ENCODE results near the gene DNAJC18.

DNAJC18 gene

GRCh38 chr5:139368613-139369012 is 70.7 kb downstream of the DNAJC18 start:
- no peak for DNase-seq (ENCODE audit: low spot score)

- no peak for DNase-seq (ENCODE audit: low spot score)
Measured at GRCh38 chr5:139364466-139364865, 74.9 kb downstream of the DNAJC18 start.

DNA sequence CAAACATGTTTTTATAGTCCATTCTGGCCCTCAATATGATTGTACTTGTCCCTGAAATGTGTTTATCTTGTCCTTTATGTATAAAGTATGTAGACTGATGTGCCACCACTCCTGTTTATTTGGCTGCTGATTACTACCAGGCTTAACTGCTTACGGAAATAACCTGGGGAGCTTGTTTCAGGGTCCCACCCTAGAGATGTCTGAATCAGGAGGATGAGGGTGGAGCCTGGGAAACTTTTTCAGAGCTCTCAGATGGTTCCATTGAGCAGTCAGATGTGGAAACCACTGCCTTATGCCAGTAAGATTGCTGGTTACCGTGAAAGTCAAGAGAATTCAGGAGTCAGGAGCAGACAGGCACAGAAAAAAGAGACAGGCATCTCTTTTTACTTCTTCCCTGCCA is 75.4 kb downstream of the DNAJC18 start:
- no peak for DNase-seq (ENCODE audit: low spot score)

DNA sequence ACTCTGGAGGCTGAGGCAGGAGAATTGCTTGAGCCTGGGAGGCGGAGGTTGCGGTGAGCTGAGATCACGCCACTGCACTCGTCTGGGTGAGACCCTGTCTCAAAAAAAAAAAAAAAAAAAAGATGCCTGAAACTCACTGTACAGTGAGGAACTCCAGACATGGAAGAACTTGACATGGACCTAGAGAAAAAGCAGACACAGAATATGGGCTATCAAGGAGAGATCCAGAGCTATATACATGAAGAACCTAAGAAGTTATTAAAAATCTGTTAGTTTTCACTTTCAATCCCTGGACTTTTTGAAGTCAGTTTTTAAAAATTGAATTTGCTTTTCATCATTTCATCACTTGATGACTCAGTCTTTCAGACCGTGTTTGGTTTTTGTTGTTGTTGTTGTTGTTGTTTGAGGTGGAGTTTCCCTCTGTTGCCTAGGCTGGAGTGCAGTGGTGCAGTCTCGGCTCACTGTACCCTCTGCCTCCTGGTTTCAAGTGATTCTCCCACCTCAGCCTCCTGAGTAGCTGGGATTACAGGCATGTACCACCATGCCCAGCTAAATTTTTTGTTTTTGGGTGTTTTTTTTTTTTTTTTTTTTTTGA is 77.4 kb downstream of the DNAJC18 start:
- DNase-seq (ENCODE audit: low spot score) = no peak

GRCh38 chr5:139360384-139360783 is 78.9 kb downstream of the DNAJC18 start:
- DNase-seq (ENCODE audit: low spot score) = no peak
